Testis (tissue), 5 donors: Measurements from ENCODE around the gene TP53TG3D. TPM values are rescaled to one million over a fixed set of nuclear protein-coding genes. Genes with fewer than 3 reads are reported as not detected.
A peak's percentile ranks its signal among the peaks of the same experiment; 100 is the strongest.
"Not testable (repeated sequence)": the region's sequence is repeated elsewhere in the genome, so short reads cannot be mapped to it uniquely, and the experiment has no call there.

Experiments
- DNase-seq: peaks from one replicate; pipeline ENCODE4 v3.0.0-alpha.2; 2019
- H3K27ac ChIP-seq, 2 donors: fragments of 200-600 bp; sonication (generic); one replicate each; pipeline ENCODE4 v1.5.1; 2019
- H3K27me3 ChIP-seq: fragments of 200-600 bp; sonication (generic); one replicate; pipeline ENCODE4 v1.5.1; 2019
- H3K36me3 ChIP-seq: fragments of 200-600 bp; sonication (generic); one replicate; pipeline ENCODE4 v1.5.1; 2017; ENCODE audit warnings: low read depth; ENCODE audit errors: missing control alignments
- H3K4me1 ChIP-seq: fragments of 200-600 bp; sonication (generic); one replicate; pipeline ENCODE4 v1.5.1; 2019
- H3K4me3 ChIP-seq, 2 donors: fragments of 200-600 bp; sonication (generic); one replicate each; pipeline ENCODE4 v1.5.1; 2017 to 2019
- H3K9me3 ChIP-seq: fragments of 200-600 bp; sonication (generic); one replicate; pipeline ENCODE4 v1.5.1; 2017
- WGBS, 2 donors: methylation state at CpG; one replicate each; pipeline ENCODE4 v1.1.5; 2018; 5-methylcytosine and 5-hydroxymethylcytosine counted together
- intact Hi-C: fragments of 100-400 bp; cut with DNase I; formaldehyde crosslinking; loops from one replicate; pipeline ENCODE4 v1.15.1; 2023; ENCODE audit warnings: low total_unique reads
- long read RNA-seq, 2 donors: transcript quantifications; one replicate each; lab custom pipeline, GENCODE V29; 2026
- polyA plus RNA-seq: library from polyadenylated mRNA; stranded (reverse); fragments of 350-450 nt; fragmentation: Illumina TruSeq; extraction: RNeasy Lipid Tissue Mini Kit (QIAGEN cat#74804); gene quantifications from one replicate; pipeline ENCODE4 v1.2.3, GENCODE V29; 2014; ENCODE audit warnings: low read depth, low replicate concordance; ENCODE audit not compliant: insufficient read depth
- total RNA-seq, 2 donors: library from RNA; depleted of rRNA; stranded (reverse); fragments of >200 nt; gene quantifications; one replicate each; pipeline ENCODE4 v1.2.3, GENCODE V29; 2016

The TP53TG3D gene
- total RNA-seq, result 10 to 100 TPM; 11.5 to 23.1 TPM
- 30.5 TPM for polyA plus RNA-seq
- long read RNA-seq, donor 1, partial matches to known transcripts, result 0 of 1 reads
- long read RNA-seq, donor 1, other reads (novel, unspliced or antisense), result 0 of 1 reads
- long read RNA-seq, donor 2, result 0 reads

GRCh38 chr16:32252986-32253385 is at the start of gene TP53TG3D:
TSS of gene TP53TG3D (plus strand) at chr16:32253286. CDS start at chr16:32253354, 68 bp downstream.
- H3K4me1 ChIP-seq, intact Hi-C loops, DNase-seq, H3K9me3 ChIP-seq, H3K27ac ChIP-seq, H3K27me3 ChIP-seq, H3K36me3 ChIP-seq, H3K4me3 ChIP-seq: not testable (repeated sequence)
- 33 to 38% methylated on average over 8 to 10 of the region's 26 CpGs for WGBS, 2 donors

- H3K9me3 ChIP-seq, H3K27me3 ChIP-seq, H3K4me1 ChIP-seq, intact Hi-C loops, H3K27ac ChIP-seq, H3K4me3 ChIP-seq, H3K36me3 ChIP-seq: not testable (repeated sequence)
- WGBS, 2 donors, result no CpG with 5 or more reads among the region's 20 CpGs
- DNase-seq, result peak; percentile 42
Measured at GRCh38 chr16:32253507-32253906, 421 bp downstream of the TP53TG3D start.

GRCh38 chr16:32261526-32261925 is 8.4 kb downstream of the TP53TG3D start:
- DNase-seq, H3K36me3 ChIP-seq, H3K4me3 ChIP-seq, intact Hi-C loops, H3K27me3 ChIP-seq, H3K27ac ChIP-seq, H3K4me1 ChIP-seq, H3K9me3 ChIP-seq: not testable (repeated sequence)
- 73 to 93% methylated on average over 5 of the region's 5 CpGs for WGBS, 2 donors

GRCh38 chr16:32263552-32263951 is 10.5 kb downstream of the TP53TG3D start:
- H3K27ac ChIP-seq, H3K9me3 ChIP-seq, H3K36me3 ChIP-seq, DNase-seq, H3K4me1 ChIP-seq, H3K27me3 ChIP-seq, H3K4me3 ChIP-seq, intact Hi-C loops: not testable (repeated sequence)
- WGBS, 2 donors, result 79 to 87% methylated on average over 7 to 8 of the region's 10 CpGs

- H3K27me3 ChIP-seq, H3K4me3 ChIP-seq, H3K9me3 ChIP-seq, H3K4me1 ChIP-seq, H3K36me3 ChIP-seq, intact Hi-C loops, H3K27ac ChIP-seq, DNase-seq: not testable (repeated sequence)
- whole genome bisulfite sequencing, 2 donors, result 74 to 91% methylated on average over 1 of the region's 1 CpG
Measured at GRCh38 chr16:32281910-32282309, 28.8 kb downstream of the TP53TG3D start.

- H3K9me3 ChIP-seq, H3K27ac ChIP-seq, H3K4me1 ChIP-seq, H3K36me3 ChIP-seq, H3K4me3 ChIP-seq, DNase-seq, intact Hi-C loops, H3K27me3 ChIP-seq: not testable (repeated sequence)
Measured at GRCh38 chr16:32283024-32283423, 29.9 kb downstream of the TP53TG3D start.

GRCh38 chr16:32283917-32284495 is 30.9 kb downstream of the TP53TG3D start:
- H3K27me3 ChIP-seq, H3K9me3 ChIP-seq, DNase-seq, H3K27ac ChIP-seq, H3K4me3 ChIP-seq, H3K36me3 ChIP-seq, intact Hi-C loops, H3K4me1 ChIP-seq: not testable (repeated sequence)
- 80 to 90% methylated on average over 5 of the region's 5 CpGs for WGBS, 2 donors

- not testable (repeated sequence) for DNase-seq
Measured at GRCh38 chr16:32284800-32285796, 32.0 kb downstream of the TP53TG3D start.

GRCh38 chr16:32286193-32286592 is 33.1 kb downstream of the TP53TG3D start:
- H3K4me1 ChIP-seq, intact Hi-C loops: not testable (repeated sequence)

More at GRCh38 chr16:32284800-32285796, 32.0 kb downstream of the TP53TG3D start:
- 43 to 58% methylated on average over 1 to 3 of the region's 3 CpGs for WGBS, 2 donors
- H3K27ac ChIP-seq, H3K9me3 ChIP-seq, intact Hi-C loops, H3K27me3 ChIP-seq, H3K4me1 ChIP-seq, H3K36me3 ChIP-seq, H3K4me3 ChIP-seq: not testable (repeated sequence)

GRCh38 chr16:32287743-32288142 is 34.7 kb downstream of the TP53TG3D start:
- H3K4me1 ChIP-seq, H3K27ac ChIP-seq, H3K27me3 ChIP-seq, H3K9me3 ChIP-seq, H3K36me3 ChIP-seq, H3K4me3 ChIP-seq, DNase-seq, intact Hi-C loops: not testable (repeated sequence)
- 60 to 77% methylated on average over 2 to 13 of the region's 15 CpGs for WGBS, 2 donors

More at GRCh38 chr16:32286193-32286592, 33.1 kb downstream of the TP53TG3D start:
- no CpG with 5 or more reads among the region's 15 CpGs for WGBS, 2 donors
- H3K27me3 ChIP-seq, H3K36me3 ChIP-seq, H3K9me3 ChIP-seq, H3K4me3 ChIP-seq, H3K27ac ChIP-seq, DNase-seq: not testable (repeated sequence)

- intact Hi-C loops, H3K9me3 ChIP-seq, H3K36me3 ChIP-seq, H3K27ac ChIP-seq, DNase-seq, H3K4me3 ChIP-seq, H3K27me3 ChIP-seq, H3K4me1 ChIP-seq: not testable (repeated sequence)
- WGBS, 2 donors, result 87 to 93% methylated on average over 3 to 8 of the region's 16 CpGs
Measured at GRCh38 chr16:32289197-32289596, 36.1 kb downstream of the TP53TG3D start.

GRCh38 chr16:32302776-32303175 is 49.7 kb downstream of the TP53TG3D start:
- intact Hi-C loops, H3K4me1 ChIP-seq, DNase-seq, H3K4me3 ChIP-seq, H3K36me3 ChIP-seq, H3K27me3 ChIP-seq, H3K9me3 ChIP-seq, H3K27ac ChIP-seq: not testable (repeated sequence)
- WGBS, 2 donors, result no CpG with 5 or more reads among the region's 4 CpGs
